Sigmoid colon (tissue), 7 donors: ENCODE measurements around the gene GALNT10. TPM values are rescaled to one million over a fixed set of nuclear protein-coding genes. Genes with fewer than 3 reads are reported as not detected.
"Not testable (repeated sequence)": the region's sequence is repeated elsewhere in the genome, so short reads cannot be mapped to it uniquely, and the experiment has no call there.

Experiments used
- DNase-seq: peaks from one replicate; pipeline ENCODE4 v3.0.0-alpha.2; 2019
- H3K27ac ChIP-seq, 4 donors: fragments of 200-600 bp; sonication (generic); one replicate each; pipeline ENCODE4 v1.5.1; 2016 to 2019; ENCODE audit warnings: mild to moderate bottlenecking in 1 of 4
- H3K27me3 ChIP-seq, 3 donors: fragments of 200-600 bp; sonication (generic); one replicate each; pipeline ENCODE4 v1.5.1; 2019; ENCODE audit warnings: mild to moderate bottlenecking in 1 of 3
- H3K36me3 ChIP-seq, 4 donors: fragments of 200-600 bp; sonication (generic); one replicate each; pipeline ENCODE4 v1.5.1; 2016 to 2019
- H3K4me1 ChIP-seq, 4 donors: fragments of 200-600 bp; sonication (generic); one replicate each; pipeline ENCODE4 v1.5.1; 2017 to 2019
- H3K4me3 ChIP-seq, 4 donors: fragments of 200-600 bp; sonication (generic); one replicate each; pipeline ENCODE4 v1.5.1; 2017 to 2019; ENCODE audit warnings: mild to moderate bottlenecking in 2 of 4, moderate library complexity in 1 of 4
- H3K9me3 ChIP-seq, 4 donors: fragments of 200-600 bp in 3 of 4; sonication (generic) in 3 of 4; one replicate each; pipeline versions ENCODE4 v1.5.1 to v1.6.1; 2013 to 2019
- EP300 ChIP-seq, 4 donors: sonication (generic); formaldehyde crosslinking; IDR thresholded peaks; one replicate each; pipeline ENCODE4 v1.6.1; 2017; ENCODE audit warnings: antibody characterized with exemption in 4 of 4
- POLR2A ChIP-seq, 2 donors: fragments of 450-650 bp; IDR thresholded peaks; one replicate each; pipeline ENCODE4 v1.6.1; 2016; ENCODE audit warnings: antibody characterized with exemption in 2 of 2, mild to moderate bottlenecking in 2 of 2, moderate library complexity in 2 of 2
- POLR2AphosphoS5 ChIP-seq, 4 donors: sonication (generic); formaldehyde crosslinking; IDR thresholded peaks; one replicate each; pipeline ENCODE4 v1.6.1; 2017; ENCODE audit warnings: antibody characterized with exemption in 4 of 4
- WGBS, 2 donors: extraction: QIAGEN DNeasy Blood & Tissue Kit; methylation state at CpG; one replicate each; pipeline ENCODE4 v1.1.7; 2013; 5-methylcytosine and 5-hydroxymethylcytosine counted together
- intact Hi-C: fragments of 100-400 bp; cut with DNase I; formaldehyde crosslinking; loops from one replicate; pipeline ENCODE4 v1.15.1; 2023
- polyA plus RNA-seq, 3 donors: library from polyadenylated mRNA; stranded (reverse); fragments of 200-250 nt; gene quantifications; one replicate each; pipeline ENCODE4 v1.2.3, GENCODE V29; 2013
- total RNA-seq, 4 donors: library from RNA; depleted of rRNA; stranded (reverse); fragments of >200 nt; gene quantifications; one replicate each; pipeline ENCODE4 v1.1.0, GENCODE V29; 2016
- TF ChIP-seq, protein P1 (sequence below), 4 experiments: fragments of 450-650 bp in 3 of 4; fragments of 200-600 bp in 1 of 4; IDR thresholded peaks; one replicate each; pipeline ENCODE4 v1.5.1; 2016 to 2019; ENCODE audit warnings: antibody characterized with exemption in 4 of 4, mild to moderate bottlenecking in 3 of 4, moderate library complexity in 2 of 4
- donor health status: healthy with polysubstance abuse.
- donor health status: Bipolar disorder and iron deficiency.
- donor health status: healthy.

GALNT10 gene
- total and polyA plus RNA-seq, 7 donors = 6.0 to 41.7 (median 24.3) TPM

- no peak overlapping the region for H3K4me3 ChIP-seq
- no peak for DNase-seq
- H3K4me1 ChIP-seq = peaks cover 0 to 8% (median 3%) of the 10 kb centered on the region in 4 donors
- intact Hi-C loops = no loop called here
- H3K27ac ChIP-seq = no peak overlapping the region
- TF ChIP-seq, protein P1, sequence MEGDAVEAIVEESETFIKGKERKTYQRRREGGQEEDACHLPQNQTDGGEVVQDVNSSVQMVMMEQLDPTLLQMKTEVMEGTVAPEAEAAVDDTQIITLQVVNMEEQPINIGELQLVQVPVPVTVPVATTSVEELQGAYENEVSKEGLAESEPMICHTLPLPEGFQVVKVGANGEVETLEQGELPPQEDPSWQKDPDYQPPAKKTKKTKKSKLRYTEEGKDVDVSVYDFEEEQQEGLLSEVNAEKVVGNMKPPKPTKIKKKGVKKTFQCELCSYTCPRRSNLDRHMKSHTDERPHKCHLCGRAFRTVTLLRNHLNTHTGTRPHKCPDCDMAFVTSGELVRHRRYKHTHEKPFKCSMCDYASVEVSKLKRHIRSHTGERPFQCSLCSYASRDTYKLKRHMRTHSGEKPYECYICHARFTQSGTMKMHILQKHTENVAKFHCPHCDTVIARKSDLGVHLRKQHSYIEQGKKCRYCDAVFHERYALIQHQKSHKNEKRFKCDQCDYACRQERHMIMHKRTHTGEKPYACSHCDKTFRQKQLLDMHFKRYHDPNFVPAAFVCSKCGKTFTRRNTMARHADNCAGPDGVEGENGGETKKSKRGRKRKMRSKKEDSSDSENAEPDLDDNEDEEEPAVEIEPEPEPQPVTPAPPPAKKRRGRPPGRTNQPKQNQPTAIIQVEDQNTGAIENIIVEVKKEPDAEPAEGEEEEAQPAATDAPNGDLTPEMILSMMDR (IDR thresholded peaks at IDR 0.05) = no peak
- TF ChIP-seq EP300 (IDR thresholded peaks at IDR 0.05) (no peak), POLR2A (IDR thresholded peaks at IDR 0.05) (no peak), POLR2AphosphoS5 (IDR thresholded peaks at IDR 0.05) (no peak)
- H3K9me3 ChIP-seq = no peaks in the 10 kb centered on the region
- no peaks in the 10 kb centered on the region for H3K36me3 ChIP-seq
- H3K27me3 ChIP-seq = no peaks in the 10 kb centered on the region
Measured at GRCh38 chr5:154146409-154146808, 44.1 kb upstream of the GALNT10 start.

GRCh38 chr5:154147666-154148065, 42.9 kb upstream of the GALNT10 start:
- 42 to 76% methylated on average over 2 of the region's 2 CpGs for WGBS, 2 donors
- no peak for DNase-seq
- Histone ChIP-seq H3K27me3 (no peaks in the 10 kb centered on the region), H3K4me1 (no peaks in the 10 kb centered on the region), H3K9me3 (no peaks in the 10 kb centered on the region), H3K4me3 (no peak overlapping the region), H3K36me3 (no peaks in the 10 kb centered on the region), H3K27ac (no peak overlapping the region)
- intact Hi-C loops = no loop called here
- no peak for TF ChIP-seq EP300 (IDR thresholded peaks at IDR 0.05)
- TF ChIP-seq, protein P1 (IDR thresholded peaks at IDR 0.05) = no peak
- TF ChIP-seq POLR2AphosphoS5 (IDR thresholded peaks at IDR 0.05) = no peak
- TF ChIP-seq POLR2A (IDR thresholded peaks at IDR 0.05) = no peak

- H3K27me3 ChIP-seq, H3K4me1 ChIP-seq, H3K9me3 ChIP-seq, intact Hi-C loops, DNase-seq, H3K4me3 ChIP-seq, H3K36me3 ChIP-seq, H3K27ac ChIP-seq: not testable (repeated sequence)
- WGBS, 2 donors = 83 to 91% methylated on average over 2 of the region's 2 CpGs
Measured at GRCh38 chr5:154150471-154150870, 40.1 kb upstream of the GALNT10 start.

- TF ChIP-seq POLR2A (IDR thresholded peaks at IDR 0.05) = no peak
- TF ChIP-seq, protein P1 (IDR thresholded peaks at IDR 0.05) = peak in 2 of 4 experiments; percentile 12 to 22
- H3K4me3 ChIP-seq = no peak overlapping the region
- no peaks in the 10 kb centered on the region for H3K27me3 ChIP-seq
- peaks cover 0 to 18% (median 9%) of the 10 kb centered on the region in 4 donors for H3K4me1 ChIP-seq
- intact Hi-C loops = no loop called here
- DNase-seq = no peak
- H3K9me3 ChIP-seq = no peaks in the 10 kb centered on the region
- WGBS, 2 donors = 58 to 61% methylated on average over 6 of the region's 6 CpGs
- no peak overlapping the region for H3K27ac ChIP-seq
- H3K36me3 ChIP-seq = no peaks in the 10 kb centered on the region
Measured at GRCh38 chr5:154157483-154158378, 32.8 kb upstream of the GALNT10 start.

GRCh38 chr5:154158379-154158737, 32.2 kb upstream of the GALNT10 start:
- Histone ChIP-seq H3K9me3 (no peaks in the 10 kb centered on the region), H3K27ac (no peak overlapping the region), H3K27me3 (no peaks in the 10 kb centered on the region), H3K4me1 (peaks cover 0 to 22% (median 10%) of the 10 kb centered on the region in 4 donors), H3K36me3 (no peaks in the 10 kb centered on the region), H3K4me3 (no peak overlapping the region)
- intact Hi-C loops = no loop called here
- TF ChIP-seq POLR2AphosphoS5 (IDR thresholded peaks at IDR 0.05) = no peak
- TF ChIP-seq EP300 (IDR thresholded peaks at IDR 0.05) = no peak
- no peak for TF ChIP-seq POLR2A (IDR thresholded peaks at IDR 0.05)
- TF ChIP-seq, protein P1 (IDR thresholded peaks at IDR 0.05) = no peak
- WGBS, 2 donors = 6 to 42% methylated on average over 1 of the region's 1 CpG
- no peak for DNase-seq
